Activated naive CD8-positive, alpha-beta T cell treated with anti-CD3 and anti-CD28 coated beads, Interleukin-2, amount 50 U/mL, for 16 hours (primary cell): ENCODE measurements around the gene RILPL2.
"Not testable (repeated sequence)": the region's sequence is repeated elsewhere in the genome, so short reads cannot be mapped to it uniquely, and the experiment has no call there.

Experiments used
- DNase-seq: peaks from one replicate; pipeline ENCODE4 v3.0.0-alpha.2; 2020; ENCODE audit warnings: low read depth, low spot score

RILPL2 gene

DNA sequence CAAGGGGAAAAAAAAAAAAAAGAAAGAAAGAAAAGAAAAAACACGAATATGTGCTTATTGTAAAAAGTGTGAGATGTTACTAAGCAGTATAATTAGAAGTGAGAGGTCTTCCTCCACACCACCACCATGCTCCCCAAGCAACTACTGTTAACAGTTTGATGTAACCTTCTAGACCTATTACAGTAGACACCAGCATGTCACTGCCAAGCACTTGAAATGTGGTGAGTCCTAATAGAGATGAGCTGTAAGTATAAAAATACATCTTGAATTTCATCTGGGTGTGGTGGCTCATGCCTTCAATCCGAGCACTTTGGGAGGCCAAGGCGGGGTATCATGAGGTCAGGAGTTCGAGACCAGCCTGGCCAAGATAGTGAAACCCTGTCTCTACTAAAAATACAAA is 13.4 kb upstream of the RILPL2 start:
- DNase-seq: no peak

DNA sequence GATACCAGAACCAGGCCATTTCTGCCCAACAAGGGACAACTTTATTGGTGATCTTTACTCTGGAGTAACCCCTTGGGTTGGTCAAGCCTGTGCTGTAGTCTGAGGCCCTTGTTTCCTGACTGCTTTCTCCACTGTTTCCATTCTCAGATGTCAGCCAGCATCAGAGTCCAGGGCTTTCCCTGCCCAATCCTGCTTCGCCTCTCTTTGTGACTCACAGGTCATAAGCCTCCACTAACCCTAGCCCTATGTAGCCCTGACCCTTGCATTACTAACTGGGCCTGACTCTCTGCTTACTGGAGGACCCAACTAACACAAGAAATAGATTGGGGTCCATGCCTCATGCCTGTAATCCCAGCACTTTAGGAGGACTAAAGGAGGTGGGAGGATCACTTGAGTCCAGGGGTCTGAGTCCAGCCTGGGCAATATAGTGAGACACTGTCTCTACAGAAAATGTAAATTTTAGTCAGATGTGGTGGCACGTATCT is 12.8 kb upstream of the RILPL2 start:
- DNase-seq: no peak

GRCh38 chr12:123446333-123446713 is 9.8 kb upstream of the RILPL2 start:
- DNase-seq: no peak

DNA sequence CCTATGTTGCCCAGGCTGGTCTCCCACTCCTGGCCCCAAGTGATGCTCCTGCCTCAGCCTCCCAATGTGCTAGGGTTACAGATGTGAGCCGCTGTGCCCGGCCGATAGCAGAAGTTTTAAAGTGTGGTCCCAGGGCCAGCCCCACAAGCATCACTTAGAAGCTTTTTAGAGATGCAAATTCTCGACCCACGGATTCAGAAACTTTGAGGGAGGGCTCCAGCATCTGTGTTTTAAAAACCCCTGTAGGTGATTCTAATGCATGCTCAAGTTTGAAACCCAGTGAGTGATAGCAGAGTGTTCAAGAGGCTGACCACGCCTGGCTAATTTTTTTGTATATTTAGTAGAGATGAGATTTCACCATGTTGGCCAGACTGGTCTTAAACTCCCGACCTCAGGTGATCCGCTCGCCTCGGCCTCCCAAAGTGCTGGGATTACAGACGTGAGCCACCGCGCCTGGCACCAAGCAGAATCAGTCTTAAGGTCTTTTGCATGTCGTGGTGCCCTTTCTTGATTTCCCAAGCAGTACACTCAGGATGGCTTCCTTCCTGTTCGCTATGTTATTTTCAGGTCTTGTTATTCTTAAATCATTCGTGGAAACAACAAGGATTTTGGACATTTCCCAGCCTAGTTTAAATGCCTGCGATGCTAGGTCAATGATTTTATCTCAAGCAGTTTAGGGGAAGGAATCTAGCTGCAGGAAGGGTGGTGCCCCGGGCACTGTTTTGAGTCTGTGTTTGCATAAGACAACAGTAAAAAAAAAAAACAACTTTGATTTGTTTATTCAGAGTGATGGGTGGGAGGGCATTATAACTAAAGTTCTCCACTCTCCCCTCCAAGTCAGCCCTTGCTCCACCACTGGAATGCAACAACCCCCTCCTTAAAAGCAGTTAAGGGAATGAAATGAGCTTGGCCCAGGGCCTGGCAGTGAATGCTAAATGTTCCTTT is 9.2 kb upstream of the RILPL2 start:
- DNase-seq: no peak

GRCh38 chr12:123444092-123445026 is 7.9 kb upstream of the RILPL2 start:
- no peak for DNase-seq

DNA sequence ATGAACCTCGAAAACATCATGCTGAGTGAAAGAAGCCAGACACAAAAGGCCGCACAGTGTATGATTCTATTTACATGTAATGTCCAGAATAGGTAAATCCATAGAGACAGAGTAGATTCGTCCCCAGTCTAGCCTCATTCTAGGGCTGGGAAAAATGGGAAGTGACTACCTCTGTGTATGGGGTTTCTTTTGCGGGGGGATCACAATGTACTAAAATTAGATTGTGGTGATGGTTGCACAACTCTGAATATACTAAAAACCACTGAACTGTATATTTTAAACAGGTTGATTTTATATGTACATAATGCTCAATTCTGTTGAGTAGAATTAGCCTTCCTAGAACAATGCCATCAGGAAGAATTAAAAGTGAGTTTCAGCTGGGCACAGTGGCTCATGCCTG is 6.3 kb upstream of the RILPL2 start:
- DNase-seq: no peak

DNA sequence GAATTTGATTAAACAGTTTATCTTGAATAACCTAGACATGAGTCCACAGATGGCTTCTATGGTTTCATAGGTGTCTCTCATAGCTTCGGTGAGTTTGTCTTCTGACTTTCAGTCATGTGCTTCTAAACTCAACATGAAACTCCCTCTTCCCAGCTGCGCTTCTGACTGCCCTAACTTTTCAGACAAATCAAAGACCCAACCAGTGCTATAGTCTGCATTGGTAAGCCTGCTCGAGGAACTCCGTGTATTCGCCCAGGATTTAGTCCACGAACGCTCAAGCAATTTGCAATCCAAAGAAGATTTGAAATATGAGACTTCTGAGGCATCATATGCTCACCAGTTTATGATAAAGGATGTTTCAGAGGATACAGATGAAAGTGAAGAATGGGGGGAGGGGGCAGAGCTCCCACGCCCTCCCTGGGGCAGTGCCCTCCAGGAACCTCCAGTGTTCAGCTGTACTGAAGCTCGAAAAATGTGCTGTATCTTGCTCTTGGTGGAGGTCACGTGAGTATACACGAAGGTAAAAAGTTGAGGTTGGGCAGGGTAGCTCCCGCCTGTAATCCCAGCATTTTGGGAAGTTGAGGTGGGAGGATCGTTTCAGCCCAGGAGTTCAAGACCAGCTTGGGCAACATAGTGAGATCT is 5.2 kb upstream of the RILPL2 start:
- no peak for DNase-seq

GRCh38 chr12:123435636-123436016 is 858 bp downstream of the RILPL2 start:
- no peak for DNase-seq

GRCh38 chr12:123433615-123434014 is 2.9 kb downstream of the RILPL2 start:
- DNase-seq: no peak

- DNase-seq: not testable (repeated sequence)
Measured at GRCh38 chr12:123431951-123432817, 4.3 kb downstream of the RILPL2 start.

- DNase-seq: not testable (repeated sequence)
Measured at GRCh38 chr12:123429101-123429500, 7.4 kb downstream of the RILPL2 start.

DNA sequence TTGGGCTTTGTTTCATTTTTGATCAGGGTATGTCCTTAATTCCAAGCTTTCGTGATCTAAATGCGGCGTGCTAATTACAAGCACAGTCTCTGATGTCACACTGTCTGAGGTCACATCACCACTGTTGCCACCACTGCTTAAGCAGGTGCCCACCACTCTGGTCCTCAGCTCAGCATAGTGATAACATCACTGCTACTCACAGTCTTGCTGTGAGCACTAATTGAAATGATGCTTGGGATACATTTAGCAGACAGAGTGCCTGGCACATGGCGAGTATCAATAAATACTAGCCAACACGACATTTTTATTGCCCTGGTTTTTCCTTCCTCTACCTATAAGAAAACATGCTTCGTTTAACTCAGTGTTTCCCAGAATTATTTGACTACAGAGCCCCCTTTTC is 7.9 kb downstream of the RILPL2 start:
- DNase-seq: no peak

DNA sequence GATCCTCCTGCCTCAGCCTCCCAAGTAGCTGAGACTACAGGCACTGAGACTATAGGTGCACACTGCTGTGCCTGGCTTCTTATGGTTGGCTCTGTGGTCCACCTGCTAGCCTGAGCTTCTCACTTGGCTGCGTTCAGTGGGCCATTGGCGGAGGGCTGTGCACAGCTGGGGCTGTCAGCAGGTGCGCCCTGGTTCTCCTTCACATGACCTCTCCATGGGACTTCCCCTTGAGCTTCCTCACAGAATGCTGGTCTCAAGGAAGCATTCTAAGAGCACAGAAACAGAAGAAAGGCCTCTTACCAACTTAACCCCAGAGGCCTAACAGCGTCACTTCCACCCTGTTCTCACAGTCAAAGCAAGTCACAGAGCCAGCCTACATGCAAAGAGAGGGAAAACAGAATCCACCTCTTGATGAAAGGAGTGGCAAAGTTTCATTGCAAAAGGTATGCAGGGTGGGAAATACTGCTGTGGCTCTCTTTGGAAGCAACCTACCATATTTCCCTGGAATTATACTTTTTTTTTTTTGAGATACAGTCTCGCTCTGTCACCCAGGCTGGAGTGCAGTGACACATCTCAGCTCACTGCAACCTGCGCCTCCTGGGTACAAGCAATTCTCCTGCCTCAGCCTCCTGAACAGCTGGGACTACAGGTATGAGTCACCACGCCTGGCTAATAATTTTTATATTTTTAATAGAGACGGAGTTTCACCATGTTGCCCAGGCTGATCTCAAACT is 9.3 kb downstream of the RILPL2 start:
- DNase-seq: no peak

- DNase-seq: no peak
Measured at GRCh38 chr12:123421314-123421713, 15.2 kb downstream of the RILPL2 start.

- DNase-seq: no peak
Measured at GRCh38 chr12:123410041-123410412, 26.5 kb downstream of the RILPL2 start.

- not testable (repeated sequence) for DNase-seq
Measured at GRCh38 chr12:123409284-123410040, 27.0 kb downstream of the RILPL2 start.

GRCh38 chr12:123408619-123409018 is 27.9 kb downstream of the RILPL2 start:
- not testable (repeated sequence) for DNase-seq

DNA sequence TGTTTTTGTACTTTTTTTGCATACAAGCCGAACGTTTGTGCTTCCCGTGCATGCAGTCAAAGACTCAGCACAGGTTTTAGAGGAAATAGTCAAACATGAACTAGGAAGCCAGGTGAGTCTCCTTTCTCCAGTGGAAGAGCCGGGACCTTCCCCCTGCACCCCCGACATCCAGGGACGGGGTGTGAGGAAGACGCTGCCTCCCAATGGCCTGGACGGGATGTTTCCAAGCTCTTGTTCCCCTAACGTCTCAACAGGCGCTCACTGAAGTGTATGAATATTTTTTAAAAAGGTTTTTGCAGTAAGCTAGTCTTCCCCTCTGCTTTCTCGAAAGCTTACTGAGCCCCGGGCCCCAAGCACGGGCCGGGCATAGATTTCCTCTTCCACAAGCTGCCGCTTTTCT is 28.6 kb downstream of the RILPL2 start:
- DNase-seq: not testable (repeated sequence)

DNA sequence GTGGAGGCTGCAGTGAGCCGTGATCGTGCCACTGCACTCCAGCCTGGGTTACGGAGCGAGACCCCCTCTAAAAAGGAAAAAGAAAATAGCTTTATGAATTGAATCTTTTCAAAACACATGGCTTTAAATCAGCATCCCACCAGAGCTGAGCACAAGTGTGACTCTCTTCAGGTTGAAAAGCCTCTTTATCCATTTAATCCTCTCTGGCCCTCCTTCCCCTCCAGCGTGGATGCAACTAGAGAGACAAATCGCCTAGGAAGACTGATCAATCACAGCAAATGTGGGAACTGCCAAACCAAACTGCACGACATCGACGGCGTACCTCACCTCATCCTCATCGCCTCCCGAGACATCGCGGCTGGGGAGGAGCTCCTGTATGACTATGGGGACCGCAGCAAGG is 29.2 kb downstream of the RILPL2 start:
- DNase-seq: not testable (repeated sequence)
